GM18519 (cell line): ENCODE measurements around the gene TPSAB1.

ENCODE experiments used
- ATAC-seq: cut with Tn5 transposase; IDR thresholded peaks from one replicate; pipeline ENCODE4 v1.9.1; 2021; ENCODE audit warnings: mild to moderate bottlenecking, moderate library complexity; ENCODE audit not compliant: unreplicated experiment, low FRiP score

Gene TPSAB1

GRCh38 chr16:1209081-1209480 lies 31.4 kb upstream of the TPSAB1 start:
- ATAC-seq = no peak

- ATAC-seq = no peak
Observed at GRCh38 chr16:1210461-1210860, 30.0 kb upstream of the TPSAB1 start.

- no peak for ATAC-seq
Observed at GRCh38 chr16:1211451-1212268, 28.8 kb upstream of the TPSAB1 start.

- ATAC-seq = no peak
Observed at GRCh38 chr16:1212616-1213194, 27.8 kb upstream of the TPSAB1 start.

GRCh38 chr16:1213231-1213630 lies 27.3 kb upstream of the TPSAB1 start:
- ATAC-seq = no peak

DNA sequence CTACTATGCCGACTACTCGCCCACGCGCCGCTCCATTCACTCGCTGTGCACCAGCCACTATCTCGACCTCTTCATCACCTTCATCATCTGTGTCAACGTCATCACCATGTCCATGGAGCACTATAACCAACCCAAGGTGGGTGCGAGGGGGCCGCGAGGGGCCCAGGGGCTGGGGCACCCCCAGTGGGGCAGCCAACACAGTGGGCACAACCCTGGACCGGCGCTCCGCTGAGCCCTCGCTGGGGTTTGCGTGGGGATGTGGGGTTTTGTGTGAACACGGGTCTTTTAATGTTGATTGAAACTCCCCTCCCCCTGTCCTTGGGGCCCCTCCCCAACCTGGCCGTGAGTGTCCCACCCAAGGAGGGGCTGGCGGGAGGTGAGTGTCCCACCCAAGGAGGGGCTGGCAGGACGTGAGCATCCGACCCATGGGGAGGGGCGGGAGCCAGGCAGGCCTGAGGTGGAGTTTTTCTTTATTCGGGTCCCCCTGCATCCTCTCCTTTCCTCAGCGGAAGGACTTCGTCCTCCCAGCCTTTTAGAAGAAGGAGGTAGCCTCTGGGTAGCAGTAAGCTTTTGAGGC lies 26.6 kb upstream of the TPSAB1 start:
- no peak for ATAC-seq

- ATAC-seq = no peak
Observed at GRCh38 chr16:1214719-1215118, 25.8 kb upstream of the TPSAB1 start.

DNA sequence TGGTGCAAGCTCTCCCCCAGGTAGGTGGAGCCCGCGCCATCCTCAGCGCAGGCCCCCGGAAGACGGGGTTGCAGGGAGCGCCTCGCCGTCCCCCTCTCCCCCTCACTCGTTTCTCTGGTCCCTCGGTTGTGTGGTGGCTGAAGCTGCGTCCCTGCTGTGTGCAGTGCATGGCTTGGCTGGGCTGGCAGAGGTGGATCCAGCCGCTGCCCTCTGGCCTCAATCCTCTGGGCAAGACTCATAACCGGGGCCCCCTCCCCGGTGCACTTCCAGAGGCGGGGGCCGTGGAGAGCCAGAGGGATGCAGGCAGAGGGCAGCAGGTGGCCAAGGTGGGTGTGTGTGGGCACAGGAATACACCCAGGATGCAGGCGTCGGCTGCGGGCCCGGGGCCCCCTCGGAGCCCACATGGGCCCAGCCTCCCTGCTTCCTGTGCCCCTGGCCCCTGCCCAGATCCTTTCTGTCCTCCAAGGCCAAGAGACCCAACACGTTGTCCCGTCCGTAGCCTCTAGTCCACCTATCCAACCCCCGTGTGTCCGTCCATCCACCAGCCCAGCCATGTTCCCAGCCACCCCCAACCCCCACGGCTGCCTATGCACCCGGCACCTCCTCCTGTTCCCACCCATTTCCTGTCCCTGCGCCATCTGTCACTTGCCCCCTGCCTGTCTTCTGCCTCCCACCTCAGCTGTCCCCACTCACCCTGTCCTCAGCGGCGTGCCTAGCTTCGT lies 24.8 kb upstream of the TPSAB1 start:
- no peak for ATAC-seq

DNA sequence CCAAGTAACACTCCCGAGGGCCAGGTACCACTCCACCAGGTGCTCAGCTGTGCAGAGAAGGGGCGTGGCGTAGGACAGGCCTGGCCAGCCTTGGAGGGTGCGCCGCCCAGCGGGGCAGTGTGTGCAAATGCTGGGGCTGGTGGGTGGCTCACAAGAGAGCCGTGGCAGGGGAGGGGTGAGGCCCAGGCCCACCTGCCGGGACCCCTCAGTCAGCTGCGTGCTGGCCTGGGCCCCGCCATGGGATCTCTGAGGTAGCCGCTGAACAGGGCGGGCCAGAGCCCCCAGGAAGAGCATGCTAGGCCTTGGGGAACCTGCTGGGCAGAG lies 24.2 kb upstream of the TPSAB1 start:
- ATAC-seq = no peak

DNA sequence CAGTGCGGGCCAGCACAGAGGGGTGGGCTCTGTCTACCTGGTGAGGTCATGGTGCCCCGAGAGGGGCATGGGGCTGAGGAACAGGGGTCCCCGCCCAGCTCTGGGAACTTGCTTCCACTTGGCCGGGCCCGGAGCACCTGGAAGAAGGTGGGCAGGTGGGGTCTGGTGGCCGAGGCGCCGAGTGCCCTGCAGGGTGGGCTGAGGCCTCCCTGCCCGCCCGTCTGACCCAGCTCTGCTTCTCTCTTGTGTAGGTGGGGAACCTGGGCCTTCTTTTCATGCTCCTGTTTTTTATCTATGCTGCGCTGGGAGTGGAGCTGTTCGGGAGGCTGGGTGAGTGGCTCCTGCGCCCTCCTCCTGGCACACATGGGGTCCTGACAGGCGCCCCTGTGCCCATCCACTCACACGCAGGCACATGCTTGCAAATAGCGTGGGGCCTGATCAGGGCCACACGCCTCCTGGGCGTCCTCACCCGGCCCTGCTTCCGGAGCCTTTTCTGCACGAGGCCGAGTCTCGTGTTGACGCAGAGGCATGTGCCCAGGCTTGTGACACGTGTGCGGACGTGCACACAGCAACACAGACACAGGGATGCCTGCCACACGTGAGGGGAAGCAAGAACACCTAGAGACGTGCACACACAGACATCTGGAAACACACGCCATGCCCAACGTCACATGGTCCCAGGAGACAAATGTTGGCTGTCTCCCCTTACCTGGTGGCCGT lies 23.7 kb upstream of the TPSAB1 start:
- ATAC-seq = no peak

DNA sequence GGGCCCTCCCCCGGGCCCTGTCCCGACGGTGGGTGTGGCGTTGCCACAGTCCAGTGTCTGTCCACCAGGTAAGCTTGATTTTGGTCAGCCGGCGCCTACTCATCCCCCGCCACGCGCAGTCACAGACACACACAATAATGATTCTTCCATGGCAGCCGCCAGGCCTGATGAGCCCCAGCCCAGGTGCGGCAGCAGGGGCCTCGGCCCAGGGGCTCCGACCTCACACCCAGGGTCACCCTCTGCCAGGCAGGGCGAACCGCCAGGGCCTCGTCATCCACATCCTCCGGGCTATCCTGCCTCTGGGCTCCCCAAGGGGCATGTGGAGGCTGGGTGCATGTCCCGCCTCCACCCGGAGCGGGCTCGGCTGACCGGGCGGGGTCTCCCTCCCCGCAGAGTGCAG lies 23.0 kb upstream of the TPSAB1 start:
- no peak for ATAC-seq

DNA sequence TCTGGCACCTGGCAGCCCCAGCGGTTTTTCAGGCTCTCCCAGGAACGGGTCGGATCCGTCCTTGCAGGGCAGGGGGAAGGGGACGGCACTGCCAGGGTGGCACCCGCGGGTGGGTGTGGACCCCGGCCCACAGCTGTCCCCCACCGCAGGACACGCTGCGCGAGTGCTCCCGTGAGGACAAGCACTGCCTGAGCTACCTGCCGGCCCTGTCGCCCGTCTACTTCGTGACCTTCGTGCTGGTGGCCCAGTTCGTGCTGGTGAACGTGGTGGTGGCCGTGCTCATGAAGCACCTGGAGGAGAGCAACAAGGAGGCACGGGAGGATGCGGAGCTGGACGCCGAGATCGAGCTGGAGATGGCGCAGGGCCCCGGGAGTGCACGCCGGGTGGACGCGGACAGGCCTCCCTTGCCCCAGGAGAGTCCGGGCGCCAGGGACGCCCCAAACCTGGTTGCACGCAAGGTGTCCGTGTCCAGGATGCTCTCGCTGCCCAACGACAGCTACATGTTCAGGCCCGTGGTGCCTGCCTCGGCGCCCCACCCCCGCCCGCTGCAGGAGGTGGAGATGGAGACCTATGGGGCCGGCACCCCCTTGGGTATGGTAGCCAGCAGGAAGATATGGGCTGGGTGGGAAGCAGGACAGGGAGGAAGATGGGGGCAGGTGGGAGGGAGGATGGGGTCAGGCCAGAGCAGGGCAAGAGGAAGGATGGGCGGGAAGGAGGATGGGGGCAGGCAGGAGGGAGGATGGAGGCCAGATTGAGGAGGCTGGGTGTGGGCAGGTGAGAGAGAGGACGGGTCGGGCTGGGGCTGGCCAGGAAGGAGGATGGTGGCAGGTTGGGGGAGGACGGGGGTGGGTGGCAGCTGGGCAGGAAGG lies 22.2 kb upstream of the TPSAB1 start:
- no peak for ATAC-seq

DNA sequence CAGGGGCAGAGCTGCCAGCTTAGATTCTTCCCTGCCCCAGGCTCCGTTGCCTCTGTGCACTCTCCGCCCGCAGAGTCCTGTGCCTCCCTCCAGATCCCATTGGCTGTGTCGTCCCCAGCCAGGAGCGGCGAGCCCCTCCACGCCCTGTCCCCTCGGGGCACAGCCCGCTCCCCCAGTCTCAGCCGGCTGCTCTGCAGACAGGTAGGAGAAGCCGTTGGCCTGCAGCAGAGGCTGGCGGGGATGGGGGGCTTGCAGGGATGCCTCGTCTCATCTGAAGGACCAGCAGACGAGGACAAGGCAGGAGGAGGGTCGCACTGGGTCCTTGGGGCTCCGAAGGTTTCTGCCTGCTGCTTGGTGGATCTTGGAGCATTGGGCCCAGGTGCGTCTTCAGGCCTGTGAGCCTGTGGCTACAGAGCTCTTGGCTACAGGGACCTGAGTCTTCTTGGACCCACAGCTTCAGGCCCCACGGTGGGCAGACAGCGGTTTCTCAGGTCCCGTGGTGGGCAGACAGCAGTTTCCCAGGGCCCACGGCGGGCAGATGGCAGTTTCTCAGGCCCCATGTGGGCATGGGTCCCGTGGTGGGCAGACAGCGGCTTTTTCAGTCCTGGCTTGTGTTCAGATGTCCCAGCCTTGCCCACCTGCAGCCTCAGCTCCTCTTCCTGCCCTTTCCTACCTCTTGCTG lies 21.4 kb upstream of the TPSAB1 start:
- no peak for ATAC-seq

DNA sequence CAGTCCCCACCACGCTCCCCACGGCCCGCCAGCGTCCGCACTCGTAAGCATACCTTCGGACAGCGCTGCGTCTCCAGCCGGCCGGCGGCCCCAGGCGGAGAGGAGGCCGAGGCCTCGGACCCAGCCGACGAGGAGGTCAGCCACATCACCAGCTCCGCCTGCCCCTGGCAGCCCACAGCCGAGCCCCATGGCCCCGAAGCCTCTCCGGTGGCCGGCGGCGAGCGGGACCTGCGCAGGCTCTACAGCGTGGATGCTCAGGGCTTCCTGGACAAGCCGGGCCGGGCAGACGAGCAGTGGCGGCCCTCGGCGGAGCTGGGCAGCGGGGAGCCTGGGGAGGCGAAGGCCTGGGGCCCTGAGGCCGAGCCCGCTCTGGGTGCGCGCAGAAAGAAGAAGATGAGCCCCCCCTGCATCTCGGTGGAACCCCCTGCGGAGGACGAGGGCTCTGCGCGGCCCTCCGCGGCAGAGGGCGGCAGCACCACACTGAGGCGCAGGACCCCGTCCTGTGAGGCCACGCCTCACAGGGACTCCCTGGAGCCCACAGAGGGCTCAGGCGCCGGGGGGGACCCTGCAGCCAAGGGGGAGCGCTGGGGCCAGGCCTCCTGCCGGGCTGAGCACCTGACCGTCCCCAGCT lies 20.3 kb upstream of the TPSAB1 start:
- no peak for ATAC-seq

- no peak for ATAC-seq
Observed at GRCh38 chr16:1220841-1221627, 19.5 kb upstream of the TPSAB1 start.

- no peak for ATAC-seq
Observed at GRCh38 chr16:1221628-1222552, 18.6 kb upstream of the TPSAB1 start.
